HG02840 (cell line): ENCODE results near the gene TNFRSF12A.

Experiments
- ATAC-seq: cut with Tn5 transposase; IDR thresholded peaks from one replicate; pipeline ENCODE4 v1.9.1; 2021; ENCODE audit warnings: mild to moderate bottlenecking, moderate library complexity, moderate number of reproducible peaks; ENCODE audit not compliant: unreplicated experiment, low FRiP score

Gene TNFRSF12A

GRCh38 chr16:2985893-2986355 is 34.2 kb upstream of the TNFRSF12A start:
- ATAC-seq: no peak

GRCh38 chr16:2986623-2987188 is 33.5 kb upstream of the TNFRSF12A start:
- no peak for ATAC-seq

DNA sequence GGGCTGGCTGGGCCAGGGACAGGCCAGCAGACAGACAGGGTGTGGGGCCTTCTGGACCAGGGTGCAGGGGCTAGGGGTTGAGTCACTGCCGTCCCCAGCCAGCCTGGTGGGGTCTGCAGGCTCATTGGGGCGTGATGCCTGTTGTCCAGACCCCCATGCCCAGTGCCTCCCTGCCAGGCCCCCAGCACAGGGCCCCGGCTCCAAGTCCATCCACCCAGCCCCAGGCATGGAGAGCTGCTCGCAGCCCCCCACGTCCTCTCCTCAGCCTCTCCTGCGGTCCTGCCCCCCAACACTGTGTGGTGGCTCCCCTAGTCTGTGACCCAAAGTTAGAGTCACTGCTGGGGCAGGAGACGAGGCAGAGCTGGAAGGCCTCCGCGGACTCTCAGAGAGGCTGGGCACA is 32.9 kb upstream of the TNFRSF12A start:
- no peak for ATAC-seq

- no peak for ATAC-seq
Measured at GRCh38 chr16:2987833-2988232, 32.3 kb upstream of the TNFRSF12A start.

- ATAC-seq: no peak
Measured at GRCh38 chr16:2988590-2989099, 31.5 kb upstream of the TNFRSF12A start.

- ATAC-seq: no peak
Measured at GRCh38 chr16:2990891-2991290, 29.3 kb upstream of the TNFRSF12A start.

DNA sequence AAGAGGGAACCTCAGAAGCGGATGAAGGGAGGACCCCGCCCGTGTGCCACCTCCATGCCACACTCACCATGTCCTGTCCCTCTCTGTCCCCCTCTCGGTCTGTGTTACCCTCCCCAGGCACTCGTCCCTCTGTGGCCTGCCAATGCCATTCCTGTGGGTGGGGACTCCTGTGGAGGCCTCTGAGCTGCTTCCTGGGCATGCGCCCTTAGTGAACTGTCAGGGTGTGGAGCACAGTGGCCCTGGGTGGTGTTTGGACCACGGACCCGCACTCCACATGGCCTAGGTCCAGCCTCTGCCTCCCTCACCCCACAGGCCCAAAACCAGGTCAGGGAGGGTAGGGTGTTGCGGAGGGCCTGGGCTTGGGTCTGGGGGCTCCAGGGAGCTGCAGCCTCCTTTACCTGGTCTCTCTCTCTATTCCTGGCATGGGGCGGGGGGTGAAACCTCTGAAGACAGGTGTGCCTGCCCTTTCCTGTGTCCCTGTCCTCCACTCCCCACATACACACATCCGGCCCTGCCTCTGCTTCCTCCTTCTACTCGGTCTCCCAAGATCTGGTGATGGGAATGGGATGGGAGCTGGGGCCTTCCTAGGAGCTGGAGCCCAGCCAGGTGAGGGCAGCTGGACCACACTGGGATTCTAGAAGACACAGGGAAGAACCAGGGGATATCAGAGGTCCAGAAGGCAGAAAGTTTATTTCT is 28.5 kb upstream of the TNFRSF12A start:
- no peak for ATAC-seq

DNA sequence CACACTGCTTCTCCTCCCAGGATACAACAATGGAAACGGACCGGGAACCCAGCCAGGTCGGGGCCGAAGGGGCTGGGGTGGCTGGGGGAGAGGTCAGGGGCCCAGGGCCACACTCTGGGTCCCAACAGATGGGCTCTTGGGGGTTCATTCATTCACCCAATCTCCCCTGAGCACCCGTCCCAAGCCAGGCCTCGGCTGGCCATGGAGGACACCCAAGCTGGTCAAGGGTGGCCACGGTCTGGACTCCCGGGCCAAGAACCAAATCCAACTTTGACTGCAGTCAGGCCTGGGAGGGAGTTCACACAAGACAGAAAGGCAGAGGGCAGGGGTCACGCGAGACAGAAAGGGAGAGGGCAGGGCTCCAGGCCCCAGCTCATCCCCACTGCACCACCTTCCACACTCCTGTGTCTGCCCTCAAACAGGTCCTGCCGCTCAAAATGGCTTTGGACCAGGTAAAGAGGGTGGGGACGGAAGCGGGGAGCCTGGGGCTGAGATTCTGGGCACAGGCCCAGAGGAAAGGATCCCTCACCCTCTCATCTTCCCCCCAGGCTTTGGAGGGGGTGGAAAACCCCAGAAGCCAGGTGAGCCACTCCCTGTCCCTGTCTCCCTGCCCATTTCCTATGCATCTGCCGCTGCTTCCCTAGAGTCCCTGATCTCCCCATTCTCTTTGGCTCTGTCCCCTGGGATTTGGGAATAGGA is 27.6 kb upstream of the TNFRSF12A start:
- no peak for ATAC-seq

GRCh38 chr16:2996298-2996697 is 23.9 kb upstream of the TNFRSF12A start:
- ATAC-seq: no peak

- no peak for ATAC-seq
Measured at GRCh38 chr16:2999929-3000328, 20.2 kb upstream of the TNFRSF12A start.

- no peak for ATAC-seq
Measured at GRCh38 chr16:3000540-3000939, 19.6 kb upstream of the TNFRSF12A start.

- ATAC-seq: no peak
Measured at GRCh38 chr16:3001316-3001715, 18.9 kb upstream of the TNFRSF12A start.

- ATAC-seq: peak; percentile 95
Measured at GRCh38 chr16:3003582-3004270, 16.4 kb upstream of the TNFRSF12A start.

DNA sequence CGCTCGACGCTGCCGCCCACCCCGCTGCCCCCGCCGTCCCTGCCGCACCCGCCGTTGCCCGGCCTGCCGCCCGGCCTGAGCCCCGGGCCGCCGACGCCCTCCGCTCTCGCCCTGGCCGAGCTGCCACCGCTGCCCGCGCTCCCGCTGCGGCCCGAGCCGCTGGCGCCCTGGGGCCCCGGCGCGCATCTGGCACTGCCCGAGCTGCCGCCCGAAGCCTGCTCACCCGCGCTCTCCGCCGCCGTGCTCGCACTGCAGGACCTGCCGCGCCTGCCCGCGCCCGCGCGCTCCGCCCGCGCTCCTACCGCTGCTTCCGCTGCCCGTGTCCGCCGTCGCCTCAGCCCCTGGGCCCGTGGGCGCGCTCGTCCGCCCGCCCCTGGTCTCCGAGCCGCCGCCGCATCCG is 15.8 kb upstream of the TNFRSF12A start:
- ATAC-seq: peak; percentile 17

DNA sequence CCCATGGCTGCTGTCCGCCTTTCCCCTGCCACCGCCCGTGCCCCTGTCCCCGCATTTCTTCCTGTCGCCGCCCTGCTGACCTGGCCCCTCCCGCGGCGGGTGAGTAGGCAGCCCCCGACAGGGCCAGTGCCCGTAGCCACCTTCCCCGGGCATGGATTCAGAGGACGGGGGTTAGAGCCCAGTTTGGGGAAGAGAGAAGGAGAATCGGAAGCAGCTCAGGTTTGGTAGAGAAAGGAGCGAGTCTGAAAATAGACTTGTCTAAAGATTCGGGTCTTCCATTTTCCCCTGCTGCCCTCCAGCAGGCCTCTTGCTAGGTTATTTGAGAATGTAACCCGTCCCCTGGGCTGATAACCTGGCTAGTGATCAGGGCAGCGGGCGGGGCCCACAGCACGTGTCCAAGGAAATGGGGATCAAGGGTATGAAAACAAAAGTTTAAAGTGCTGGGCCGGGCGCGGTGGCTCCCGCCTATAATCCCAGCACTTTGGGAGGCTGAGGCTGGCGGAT is 15.3 kb upstream of the TNFRSF12A start:
- ATAC-seq: no peak

- ATAC-seq: no peak
Measured at GRCh38 chr16:3007059-3007956, 12.9 kb upstream of the TNFRSF12A start.

- no peak for ATAC-seq
Measured at GRCh38 chr16:3007957-3008689, 12.0 kb upstream of the TNFRSF12A start.

GRCh38 chr16:3008690-3009037 is 11.5 kb upstream of the TNFRSF12A start:
- no peak for ATAC-seq
